ENCODE data around the gene GLS2.
"Not testable (repeated sequence)": the region's sequence is repeated elsewhere in the genome, so short reads cannot be mapped to it uniquely, and the experiment has no call there.

GLS2 gene

DNA sequence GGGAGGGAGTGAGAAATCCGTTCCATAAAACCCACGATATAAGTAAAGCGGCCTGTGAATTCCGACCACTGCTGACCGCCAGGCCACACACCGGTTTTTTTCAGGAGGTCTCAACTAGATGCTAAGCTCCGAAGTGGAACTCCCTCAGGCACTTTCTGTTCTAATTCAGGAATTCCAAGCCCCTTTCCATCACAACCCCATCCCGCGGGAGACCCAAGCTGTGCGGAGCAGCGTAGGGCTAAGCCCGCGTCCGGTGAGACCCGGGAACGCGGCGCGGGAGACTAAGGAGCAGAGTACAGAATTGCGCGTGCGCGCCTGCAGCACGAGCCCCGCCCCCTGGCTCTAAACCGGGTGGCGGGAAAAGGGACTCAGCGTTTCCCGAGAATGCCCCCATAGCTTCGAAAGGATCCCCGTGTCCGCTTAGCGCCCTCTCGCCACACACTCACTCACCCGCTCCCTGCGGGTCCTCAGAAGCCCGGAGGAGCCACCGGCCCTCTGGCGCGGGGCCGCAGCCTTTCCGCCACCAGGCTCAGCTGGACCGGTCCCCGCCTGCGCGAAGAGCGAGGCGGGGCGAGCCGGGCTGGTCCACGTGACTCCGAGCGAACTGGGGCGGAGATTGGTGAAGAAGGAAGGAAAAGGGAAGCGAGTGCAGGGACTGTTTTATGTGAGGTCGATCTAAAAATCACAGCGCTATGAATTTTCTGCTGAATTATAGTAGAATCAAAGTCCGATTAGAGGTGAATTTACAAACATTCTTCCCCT, 38.9 kb downstream of the GLS2 start, which contains the start of gene TIMELESS:
Gene TIMELESS (minus strand): TSS at position 567 of the 762 bp plus-strand sequence. CDS start 15,256 bp downstream, outside the sequence.
- peak; percentile 66 to 73 for DNase-seq (ENCODE audit: low read depth in 1 of 2, low spot score in 1 of 2)

DNA sequence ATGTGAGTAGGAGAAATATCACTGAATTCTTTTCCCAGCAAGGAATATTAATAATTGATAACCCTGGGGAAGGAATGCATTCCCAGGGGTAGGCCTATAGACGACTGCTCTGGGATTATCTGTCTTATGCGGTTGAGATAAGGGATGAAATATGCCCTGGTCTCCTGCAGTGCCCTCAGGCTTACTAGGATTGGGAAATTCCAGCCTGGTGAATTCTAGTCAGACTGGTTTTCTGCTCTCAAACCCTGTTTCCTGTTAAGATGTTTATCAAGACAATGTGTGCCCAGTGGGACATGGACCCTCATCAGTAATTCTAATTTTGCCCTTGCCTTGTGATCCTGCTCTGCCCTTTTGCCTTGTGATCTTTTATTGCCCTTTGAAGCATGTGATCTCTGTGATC, 44.8 kb downstream of the GLS2 start:
- DNase-seq (ENCODE audit: low read depth in 1 of 2, low spot score in 1 of 2): not testable (repeated sequence)

DNA sequence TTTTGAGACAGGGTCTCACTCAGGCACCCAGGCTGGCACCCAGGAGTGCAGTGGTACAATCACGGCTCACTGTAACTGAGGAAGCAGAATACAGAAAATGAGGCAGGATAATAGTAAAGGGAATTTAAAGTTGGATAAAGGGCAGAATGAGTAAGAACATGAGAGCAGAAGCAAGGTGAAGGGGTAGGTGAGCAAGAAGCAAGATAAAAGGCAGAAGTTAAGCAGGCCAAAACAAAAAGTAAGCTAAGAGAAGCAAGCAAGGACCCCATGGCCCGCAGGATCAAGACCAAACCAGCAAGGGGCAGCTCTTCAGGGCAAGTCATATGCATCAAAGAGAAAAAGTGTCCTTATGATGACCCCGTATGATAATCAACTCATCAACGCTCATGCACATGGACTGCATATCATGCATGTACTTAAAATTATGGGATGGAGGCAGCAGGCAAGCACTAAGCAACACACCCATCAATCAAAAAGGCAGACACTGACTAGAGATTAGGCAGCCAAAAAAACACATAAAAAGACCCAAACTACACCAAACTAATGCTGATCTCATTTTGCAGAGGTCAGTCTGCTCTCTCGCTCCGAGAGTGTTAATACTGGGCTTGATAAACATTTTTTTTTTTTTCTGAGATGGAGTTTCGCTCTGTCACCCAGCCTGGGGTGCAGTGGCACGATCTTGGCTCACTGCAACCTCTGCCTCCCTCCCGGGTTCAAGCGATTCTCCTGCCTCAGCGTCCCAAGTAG, 50.4 kb downstream of the GLS2 start:
- no peak for DNase-seq (ENCODE audit: low read depth in 1 of 2, low spot score in 1 of 2)

DNA sequence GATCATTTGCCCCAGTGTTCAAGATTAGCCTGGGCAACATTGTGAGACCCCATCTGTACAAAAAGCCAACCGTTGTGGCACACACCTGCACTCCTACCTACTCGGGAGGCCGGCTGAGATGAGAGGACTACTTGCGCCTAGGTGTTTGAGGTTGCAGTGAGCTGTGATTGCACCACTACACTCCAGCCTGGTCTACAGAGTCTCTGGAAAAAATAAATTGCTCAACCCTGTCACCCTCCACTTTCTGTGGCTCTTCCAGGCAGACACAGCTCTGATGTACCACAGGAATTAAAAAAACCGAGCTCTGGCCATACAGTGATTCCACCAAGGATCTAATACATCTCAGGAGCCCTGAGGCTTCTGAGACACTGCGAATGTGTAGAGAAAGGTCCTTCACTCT, 53.1 kb downstream of the GLS2 start:
- DNase-seq (ENCODE audit: low read depth in 1 of 2, low spot score in 1 of 2): no peak

DNA sequence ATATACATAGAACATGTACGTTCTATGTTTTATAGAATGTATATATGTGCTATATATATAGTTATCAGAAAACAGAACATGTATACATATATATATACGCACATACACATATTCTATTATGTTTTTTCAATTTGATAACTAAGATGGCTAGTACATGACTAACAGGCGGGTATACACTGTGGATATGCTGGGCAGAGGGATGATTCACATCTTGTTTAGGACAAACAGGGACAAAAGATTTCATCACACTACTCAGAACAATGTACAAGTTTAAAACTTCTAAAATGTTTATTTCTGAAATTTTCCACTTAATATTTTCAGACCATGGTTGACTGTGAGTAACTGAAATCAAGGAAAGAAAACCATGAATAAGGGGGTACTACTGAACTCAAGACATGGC, 56.1 kb downstream of the GLS2 start:
- DNase-seq (ENCODE audit: low read depth in 1 of 2, low spot score in 1 of 2): no peak

DNA sequence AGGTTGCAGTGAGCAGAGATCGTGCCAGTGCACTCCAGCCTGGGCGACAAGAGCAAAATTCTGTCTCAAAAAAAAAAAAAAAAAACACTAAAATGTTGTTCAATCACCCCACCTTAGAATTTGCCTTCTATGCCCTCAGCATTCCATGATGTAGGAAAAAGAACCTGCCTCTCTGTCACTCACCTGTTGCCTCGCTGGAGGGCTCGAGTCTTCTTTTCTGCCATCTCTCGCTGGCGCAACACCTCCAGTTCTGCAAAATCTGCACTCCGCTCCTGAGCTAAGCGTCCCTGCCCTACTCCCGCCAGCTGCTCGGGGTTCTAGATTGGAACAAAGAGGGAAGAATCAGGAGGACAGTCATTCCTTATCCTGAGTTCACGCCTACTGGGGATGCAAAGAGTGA, 56.7 kb downstream of the GLS2 start:
- DNase-seq (ENCODE audit: low read depth in 1 of 2, low spot score in 1 of 2): no peak

DNA sequence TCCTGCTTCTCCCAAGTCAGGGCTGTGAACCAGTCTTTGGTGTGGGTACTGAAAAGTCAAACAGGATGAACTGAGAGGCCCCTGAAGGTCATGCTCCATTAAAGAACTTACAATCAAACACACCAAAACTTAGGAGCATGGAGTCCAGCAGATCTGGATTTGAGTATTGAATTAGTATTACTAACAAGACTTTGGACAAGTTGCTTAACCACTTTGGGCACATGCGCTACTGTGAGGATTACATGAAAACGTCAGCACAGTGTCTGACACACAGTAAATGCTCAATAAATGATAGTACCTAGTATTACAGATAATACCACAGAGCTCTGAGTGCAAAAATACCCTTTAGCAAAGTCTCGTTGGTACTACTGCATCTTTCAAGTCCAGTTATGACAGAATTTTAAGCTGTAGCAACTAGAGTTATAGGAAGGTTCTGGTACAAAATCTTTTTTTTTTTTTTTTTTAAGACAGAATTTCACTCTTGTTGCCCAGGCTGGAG, 62.0 kb downstream of the GLS2 start:
- DNase-seq (ENCODE audit: low read depth in 1 of 2, low spot score in 1 of 2): no peak

DNA sequence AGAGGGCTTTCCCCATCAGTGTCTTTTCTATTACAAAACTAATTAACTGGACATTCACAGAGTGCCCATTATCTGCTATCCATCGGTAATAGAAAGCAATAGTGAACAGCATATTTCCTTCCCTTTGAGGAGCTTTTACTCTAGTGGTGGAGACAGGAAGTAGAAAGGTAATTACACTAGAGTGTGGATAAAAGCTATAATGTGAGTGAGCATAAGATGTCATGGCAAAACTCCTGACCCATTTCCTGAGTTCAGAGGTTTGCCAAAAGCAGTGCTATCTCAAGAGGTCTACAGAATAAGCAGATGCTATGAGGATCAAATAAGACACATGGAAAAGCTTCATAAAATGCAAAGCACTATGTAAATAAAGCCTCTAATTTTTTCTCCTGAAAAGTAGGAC, 62.8 kb downstream of the GLS2 start:
- DNase-seq (ENCODE audit: low read depth in 1 of 2, low spot score in 1 of 2): no peak

All from activated T-helper 1 cell treated with anti-CD3 and anti-CD28 coated beads, Interleukin-2, amount 50 U/mL, for 16 hours (primary cell).